Spleen (tissue), 7 donors: ENCODE measurements around the gene TACC2.

ENCODE experiments used
- CTCF ChIP-seq, 11 experiments: fragments of 200-600 bp in 7 of 11; fragments of 450-650 bp in 4 of 11; sonication (generic) in 4 of 11; IDR thresholded peaks in 8 of 11; conservative IDR thresholded peaks in 3 of 11; 1 replicate in 7 of 11; 2 replicates in 4 of 11; pipeline versions ENCODE4 v1.4.0 to v1.8.0; 2016 to 2021; ENCODE audit warnings: antibody characterized with exemption in 11 of 11, inconsistent platforms in 4 of 11, mild to moderate bottlenecking in 1 of 11
- POLR2A ChIP-seq, 3 donors: fragments of 450-650 bp; IDR thresholded peaks; one replicate each; pipeline ENCODE4 v1.5.1; 2017; ENCODE audit warnings: antibody characterized with exemption in 3 of 3, mild to moderate bottlenecking in 1 of 3
- donor health status: DM: no; HTN: no; CAD: no; lungs with moderate emphysema.
- donor health status: DM: no; HTN: no; CAD: no.
- donor health status: DM: no; HTN: no; CAD: no.

- no peak for TF ChIP-seq POLR2A (IDR thresholded peaks at IDR 0.05)
- no peak for TF ChIP-seq CTCF (IDR thresholded peaks at IDR 0.05 in 8 of 11, conservative IDR thresholded peaks at IDR 0.05 in 3 of 11)
Observed at GRCh38 chr10:122173337-122173736, 184.4 kb downstream of the TACC2 start.
